Suprapubic skin (tissue), 3 donors: ENCODE data around the gene HOXB5.

ENCODE experiments used
- CTCF ChIP-seq, 2 donors: fragments of 200-600 bp in 1 of 2; fragments of 450-650 bp in 1 of 2; sonication (generic) in 1 of 2; IDR thresholded peaks; one replicate each; pipeline ENCODE4 v1.5.1; 2016 to 2019; ENCODE audit warnings: antibody characterized with exemption in 2 of 2, mild to moderate bottlenecking in 1 of 2, moderate library complexity in 1 of 2
- POLR2AphosphoS5 ChIP-seq, 3 donors: sonication (generic); formaldehyde crosslinking; IDR thresholded peaks; one replicate each; pipeline ENCODE4 v1.6.1; 2017; ENCODE audit warnings: antibody characterized with exemption in 3 of 3

- TF ChIP-seq CTCF (IDR thresholded peaks at IDR 0.05) (no peak), POLR2AphosphoS5 (IDR thresholded peaks at IDR 0.05) (no peak)
Observed at GRCh38 chr17:48550502-48551213, 42.9 kb downstream of the HOXB5 start.
